Fibroblast of lung (primary cell): ENCODE measurements around the gene ARHGAP1. TPM values are rescaled to one million over a fixed set of nuclear protein-coding genes. Genes with fewer than 3 reads are reported as not detected.

Experiments
- DNase-seq, 2 donors: peaks; one replicate each; pipeline versions ENCODE4 v3.0.0 to v3.0.0-alpha.2; 2010; ENCODE audit warnings: low read depth in 2 of 2
- H2AFZ ChIP-seq: 2 replicates; pipeline ENCODE4 v1.5.1; 2012; ENCODE audit warnings: low read length, control low read depth, inconsistent platforms
- H3K27ac ChIP-seq: 2 replicates; pipeline ENCODE4 v1.5.1; 2011; ENCODE audit warnings: low read length, control low read depth; ENCODE audit not compliant: insufficient read depth
- H3K27me3 ChIP-seq: 2 replicates; pipeline ENCODE4 v1.5.1; 2011; ENCODE audit warnings: mild to moderate bottlenecking, low read length; ENCODE audit not compliant: control insufficient read depth, insufficient read depth
- H3K36me3 ChIP-seq: 2 replicates; pipeline ENCODE4 v1.5.1; 2011; ENCODE audit warnings: low read length; ENCODE audit not compliant: control insufficient read depth, insufficient read depth
- H3K4me1 ChIP-seq: 2 replicates; pipeline ENCODE4 v1.5.1; 2011; ENCODE audit warnings: low read length; ENCODE audit not compliant: control insufficient read depth, insufficient read depth; ENCODE audit errors: extremely low read depth
- H3K4me2 ChIP-seq: 2 replicates; pipeline ENCODE4 v1.5.1; 2011; ENCODE audit warnings: low read length, control low read depth; ENCODE audit not compliant: insufficient read depth; ENCODE audit errors: extremely low read depth
- H3K4me3 ChIP-seq, 4 experiments: fragments of 200-600 bp in 1 of 4; sonication (generic) in 1 of 4; replicated peaks in 1 of 4; 2 replicates each; pipeline ENCODE4 v1.5.1; 2011 to 2016; ENCODE audit warnings: low read length in 4 of 4, low read depth in 3 of 4, mild to moderate bottlenecking in 3 of 4, control low read depth in 2 of 4, inconsistent platforms in 1 of 4, mixed read lengths in 1 of 4; ENCODE audit not compliant: insufficient read depth in 1 of 4; ENCODE audit errors: control extremely low read depth in 1 of 4
- H3K79me2 ChIP-seq: 2 replicates; pipeline ENCODE4 v1.5.1; 2012; ENCODE audit warnings: mild to moderate bottlenecking, low read length, inconsistent platforms; ENCODE audit not compliant: control insufficient read depth, insufficient read depth
- H3K9ac ChIP-seq: 2 replicates; pipeline ENCODE4 v1.5.1; 2011; ENCODE audit warnings: mild to moderate bottlenecking, low read length, control low read depth; ENCODE audit not compliant: insufficient read depth
- H3K9me3 ChIP-seq: 2 replicates; pipeline ENCODE4 v1.5.1; 2012; ENCODE audit warnings: low read depth, low read length; ENCODE audit not compliant: control insufficient read depth, insufficient read depth
- H4K20me1 ChIP-seq: 2 replicates; pipeline ENCODE4 v1.5.1; 2011; ENCODE audit warnings: low read length; ENCODE audit not compliant: control insufficient read depth, insufficient read depth; ENCODE audit errors: extremely low read depth
- CTCF ChIP-seq, 2 donors: IDR thresholded peaks in 1 of 2; conservative IDR thresholded peaks in 1 of 2; 1 replicate in 1 of 2; 2 replicates in 1 of 2; pipeline ENCODE4 v1.5.1; 2011 to 2012; ENCODE audit warnings: low read length in 2 of 2, control low read depth in 1 of 2, inconsistent platforms in 1 of 2, low read depth in 1 of 2, mild to moderate bottlenecking in 1 of 2
- EZH2 ChIP-seq: IDR thresholded peaks from 2 replicates; pipeline ENCODE4 v1.5.1; 2012; ENCODE audit warnings: low read length, control low read depth, mild to moderate bottlenecking; ENCODE audit errors: missing control alignments
- polyA plus RNA-seq, 2 donors: library from polyadenylated mRNA; depleted of rRNA in 1 of 2; stranded (reverse) in 1 of 2; unstranded in 1 of 2; fragments of >200 nt; gene quantifications; 2 replicates each; pipeline ENCODE4 v1.2.1, GENCODE V29; 2011 to 2012; ENCODE audit warnings: missing spikeins in 1 of 2
- total RNA-seq: library from RNA; depleted of rRNA; stranded (reverse); fragments of >200 nt; gene quantifications from 2 replicates; pipeline ENCODE4 v1.2.1, GENCODE V29; 2014

ARHGAP1 gene
- total and polyA plus RNA-seq, 2 donors (not counting 1 experiment from before 2014, with no cell fraction given): 34.4 to 38.0 TPM

GRCh38 chr11:46690702-46691101, 9.7 kb downstream of the ARHGAP1 start:
- Histone ChIP-seq H3K4me3 (no peak overlapping the region), H3K4me1 (peaks cover 23% of the 10 kb centered on the region), H3K9me3 (no peaks in the 10 kb centered on the region), H3K9ac (no peak overlapping the region), H3K27me3 (no peaks in the 10 kb centered on the region), H3K36me3 (peaks cover 31% of the 10 kb centered on the region), H3K79me2 (no peaks in the 10 kb centered on the region), H2AFZ (no peak overlapping the region), H4K20me1 (no peaks in the 10 kb centered on the region), H3K27ac (no peak overlapping the region), H3K4me2 (no peak overlapping the region)
- DNase-seq: no peak
- TF ChIP-seq EZH2: no peak
- TF ChIP-seq CTCF (conservative IDR thresholded peaks at IDR 0.05 in 1 of 2, IDR thresholded peaks at IDR 0.05 in 1 of 2; ENCODE audit: low read depth in 1 of 2, low read length in 2 of 2): no peak

GRCh38 chr11:46686886-46687795, 13.3 kb downstream of the ARHGAP1 start:
- H3K4me3 ChIP-seq: peak overlapping the region in 1 of 4 experiments; percentile 17
- H3K9ac ChIP-seq: no peak overlapping the region
- H3K79me2 ChIP-seq: no peaks in the 10 kb centered on the region
- no peak overlapping the region for H3K4me2 ChIP-seq
- peak; percentile 85 to 92 for DNase-seq
- peaks cover 24% of the 10 kb centered on the region for H3K4me1 ChIP-seq
- H3K27ac ChIP-seq: peak overlapping the region; percentile 89
- H3K27me3 ChIP-seq: no peaks in the 10 kb centered on the region
- H2AFZ ChIP-seq: peak overlapping the region; percentile 21
- TF ChIP-seq CTCF (conservative IDR thresholded peaks at IDR 0.05 in 1 of 2, IDR thresholded peaks at IDR 0.05 in 1 of 2; ENCODE audit: low read depth in 1 of 2, low read length in 2 of 2): no peak
- no peaks in the 10 kb centered on the region for H4K20me1 ChIP-seq
- no peaks in the 10 kb centered on the region for H3K9me3 ChIP-seq
- H3K36me3 ChIP-seq: peaks cover 14% of the 10 kb centered on the region

GRCh38 chr11:46684367-46684766, 16.1 kb downstream of the ARHGAP1 start:
- Histone ChIP-seq H2AFZ (no peak overlapping the region), H3K4me1 (peaks cover 24% of the 10 kb centered on the region), H3K9me3 (no peaks in the 10 kb centered on the region), H3K4me2 (no peak overlapping the region), H3K79me2 (no peaks in the 10 kb centered on the region), H3K27ac (no peak overlapping the region), H4K20me1 (no peaks in the 10 kb centered on the region), H3K9ac (no peak overlapping the region), H3K36me3 (peaks cover 24% of the 10 kb centered on the region), H3K4me3 (no peak overlapping the region), H3K27me3 (no peaks in the 10 kb centered on the region)
- no peak for TF ChIP-seq EZH2
- TF ChIP-seq CTCF (conservative IDR thresholded peaks at IDR 0.05 in 1 of 2, IDR thresholded peaks at IDR 0.05 in 1 of 2; ENCODE audit: low read depth in 1 of 2, low read length in 2 of 2): no peak
- no peak for DNase-seq
